ENCODE measurements around the gene CCDC63. TPM values are rescaled to one million over a fixed set of nuclear protein-coding genes. Genes with fewer than 3 reads are reported as not detected.
"Not testable (repeated sequence)": the region's sequence is repeated elsewhere in the genome, so short reads cannot be mapped to it uniquely, and the experiment has no call there.

The CCDC63 gene
- total RNA-seq, 1 donor from 2014 or later = not detected

GRCh38 chr12:110857528-110857927, 10.7 kb downstream of the CCDC63 start:
- no peaks in the 10 kb centered on the region for H3K27me3 ChIP-seq (ENCODE audit: low read depth)

GRCh38 chr12:110857954-110858353, 11.2 kb downstream of the CCDC63 start:
- H3K4me1 ChIP-seq; H3K27me3 ChIP-seq (ENCODE audit: low read depth); H3K4me3 ChIP-seq; DNase-seq; H3K36me3 ChIP-seq; H3K27ac ChIP-seq; H3K9me3 ChIP-seq; ATAC-seq; intact Hi-C loops (cut with DNase I): not testable (repeated sequence)

More at GRCh38 chr12:110857528-110857927, 10.7 kb downstream of the CCDC63 start:
- Histone ChIP-seq H3K9me3 (no peaks in the 10 kb centered on the region), H3K4me3 (no peak overlapping the region), H3K36me3 (no peaks in the 10 kb centered on the region), H3K4me1 (no peaks in the 10 kb centered on the region), H3K27ac (no peak overlapping the region)
- intact Hi-C loops (cut with DNase I) = no loop called here
- TF ChIP-seq CTCF (IDR thresholded peaks at IDR 0.05) = no peak
- no peak for ATAC-seq
- no peak for DNase-seq

GRCh38 chr12:110858848-110859247, 12.1 kb downstream of the CCDC63 start:
- H3K36me3 ChIP-seq = no peaks in the 10 kb centered on the region

GRCh38 chr12:110860833-110861296, 14.1 kb downstream of the CCDC63 start:
- TF ChIP-seq CTCF (IDR thresholded peaks at IDR 0.05) = no peak
- no peak for DNase-seq
- ATAC-seq = no peak
- Histone ChIP-seq H3K4me3 (no peak overlapping the region), H3K4me1 (no peaks in the 10 kb centered on the region), H3K27me3 (ENCODE audit: low read depth) (no peaks in the 10 kb centered on the region), H3K9me3 (no peaks in the 10 kb centered on the region), H3K36me3 (no peaks in the 10 kb centered on the region), H3K27ac (no peak overlapping the region)
- intact Hi-C loops (cut with DNase I) = no loop called here

More at GRCh38 chr12:110858848-110859247, 12.1 kb downstream of the CCDC63 start:
- Histone ChIP-seq H3K4me3 (no peak overlapping the region), H3K4me1 (no peaks in the 10 kb centered on the region), H3K9me3 (no peaks in the 10 kb centered on the region), H3K27ac (no peak overlapping the region), H3K27me3 (ENCODE audit: low read depth) (no peaks in the 10 kb centered on the region)
- DNase-seq (no peak), ATAC-seq (no peak)
- no peak for TF ChIP-seq CTCF (IDR thresholded peaks at IDR 0.05)
- intact Hi-C loops (cut with DNase I) = no loop called here

GRCh38 chr12:110861729-110862128, 14.9 kb downstream of the CCDC63 start:
- intact Hi-C loops (cut with DNase I) = no loop called here
- H3K9me3 ChIP-seq = no peaks in the 10 kb centered on the region
- H3K27ac ChIP-seq = no peak overlapping the region
- no peak overlapping the region for H3K4me3 ChIP-seq
- H3K27me3 ChIP-seq (ENCODE audit: low read depth) = no peaks in the 10 kb centered on the region
- ATAC-seq (no peak), DNase-seq (no peak)
- no peaks in the 10 kb centered on the region for H3K36me3 ChIP-seq
- no peaks in the 10 kb centered on the region for H3K4me1 ChIP-seq
- no peak for TF ChIP-seq CTCF (IDR thresholded peaks at IDR 0.05)

- intact Hi-C loops (cut with DNase I) = no loop called here
- Histone ChIP-seq H3K4me3 (no peak overlapping the region), H3K36me3 (no peaks in the 10 kb centered on the region), H3K27ac (no peak overlapping the region), H3K27me3 (ENCODE audit: low read depth) (no peaks in the 10 kb centered on the region), H3K9me3 (no peaks in the 10 kb centered on the region), H3K4me1 (no peaks in the 10 kb centered on the region)
- TF ChIP-seq CTCF (IDR thresholded peaks at IDR 0.05) = no peak
- ATAC-seq (no peak), DNase-seq (no peak)
Measured at GRCh38 chr12:110862329-110862728, 15.5 kb downstream of the CCDC63 start.

Data from lower lobe of right lung (tissue), 2 donors.